NT2/D1 (cell line): ENCODE data around the gene SHQ1.

Experiments used
- SUZ12 ChIP-seq: IDR thresholded peaks from 2 replicates; pipeline ENCODE4 v1.6.1; 2011; ENCODE audit not compliant: insufficient read length, insufficient read depth; ENCODE audit errors: extremely low read depth
- YY1 ChIP-seq: IDR thresholded peaks from 2 replicates; pipeline ENCODE4 v1.6.1; 2011; ENCODE audit not compliant: insufficient read length, insufficient read depth

- no peak for TF ChIP-seq YY1
- no peak for TF ChIP-seq SUZ12
Measured at GRCh38 chr3:72728958-72729467, 119.2 kb downstream of the SHQ1 start.
